Neural progenitor cell (in vitro differentiated cells): ENCODE measurements around the gene HSPB3. TPM values are rescaled to one million over a fixed set of nuclear protein-coding genes. Genes with fewer than 3 reads are reported as not detected.

Source experiments
- DNase-seq: peaks from one replicate; pipeline ENCODE4 v3.0.0-alpha.2; 2016; ENCODE audit warnings: low spot score
- H2AFZ ChIP-seq: fragments of 200-600 bp; sonication (generic); replicated peaks from 2 replicates; pipeline ENCODE4 v1.6.1; 2016; ENCODE audit warnings: antibody characterized with exemption
- H3F3A ChIP-seq: fragments of 200-600 bp; sonication (generic); 2 replicates; pipeline ENCODE4 v1.6.1; 2016; ENCODE audit warnings: antibody characterized with exemption, low read depth
- H3K27ac ChIP-seq: fragments of 200-600 bp; sonication (generic); 2 replicates; pipeline ENCODE4 v1.5.1; 2016; ENCODE audit warnings: mild to moderate bottlenecking
- H3K27me3 ChIP-seq: fragments of 200-600 bp; sonication (generic); 2 replicates; pipeline ENCODE4 v1.6.1; 2016; ENCODE audit warnings: mild to moderate bottlenecking, moderate library complexity
- H3K36me3 ChIP-seq: fragments of 200-600 bp; sonication (generic); 2 replicates; pipeline ENCODE4 v1.5.1; 2016
- H3K4me1 ChIP-seq: fragments of 200-600 bp; sonication (generic); 2 replicates; pipeline ENCODE4 v1.6.1; 2016; ENCODE audit warnings: mixed run types
- H3K4me2 ChIP-seq: fragments of 200-600 bp; sonication (generic); 2 replicates; pipeline ENCODE4 v1.6.1; 2016
- H3K4me3 ChIP-seq: fragments of 200-600 bp; sonication (generic); 2 replicates; pipeline ENCODE4 v1.5.1; 2016
- H3K79me2 ChIP-seq: fragments of 200-600 bp; sonication (generic); 2 replicates; pipeline ENCODE4 v1.6.1; 2016; ENCODE audit warnings: low read depth
- H3K9ac ChIP-seq: fragments of 200-600 bp; sonication (generic); 2 replicates; pipeline ENCODE4 v1.6.1; 2016
- H3K9me3 ChIP-seq: fragments of 200-600 bp; sonication (generic); 2 replicates; pipeline ENCODE4 v1.5.1; 2016; ENCODE audit warnings: low read depth
- H4K20me1 ChIP-seq: fragments of 200-600 bp; sonication (generic); 2 replicates; pipeline ENCODE4 v1.6.1; 2016; ENCODE audit warnings: low read depth
- H3K27ac Mint-ChIP-seq: 3 replicates; pipeline ENCODE4 v1.8.0; 2021; ENCODE audit warnings: mixed read lengths
- H3K27me3 Mint-ChIP-seq: 2 replicates; pipeline ENCODE4 v1.8.0; 2022; ENCODE audit warnings: low read depth, mild to moderate bottlenecking, inconsistent platforms, moderate library complexity, mixed read lengths; ENCODE audit not compliant: insufficient read depth
- H3K36me3 Mint-ChIP-seq: 3 replicates; pipeline ENCODE4 v1.8.0; 2021; ENCODE audit warnings: mixed read lengths
- H3K4me1 Mint-ChIP-seq: 3 replicates; pipeline ENCODE4 v1.8.0; 2021; ENCODE audit warnings: mixed read lengths
- H3K4me3 Mint-ChIP-seq: 3 replicates; pipeline ENCODE4 v1.8.0; 2021; ENCODE audit warnings: mild to moderate bottlenecking, moderate library complexity, mixed read lengths
- H3K9me3 Mint-ChIP-seq: 3 replicates; pipeline ENCODE4 v1.8.0; 2020; ENCODE audit warnings: mixed read lengths
- EZH2 ChIP-seq: fragments of 200-600 bp; sonication (generic); IDR thresholded peaks from 2 replicates; pipeline ENCODE4 v1.6.1; 2017; ENCODE audit warnings: antibody characterized with exemption, mild to moderate bottlenecking, moderate library complexity
- EZH2phosphoT487 ChIP-seq: fragments of 200-600 bp; sonication (generic); IDR thresholded peaks from 2 replicates; pipeline ENCODE4 v1.6.1; 2017; ENCODE audit warnings: antibody characterized with exemption
- total RNA-seq: library from RNA; depleted of rRNA; stranded (reverse); fragments of >200 nt; gene quantifications from 2 replicates; pipeline ENCODE4 v1.2.3, GENCODE V29; 2015; ENCODE audit warnings: low replicate concordance
- TF ChIP-seq, protein P1 (sequence below): fragments of 200-600 bp; sonication (generic); IDR thresholded peaks from 2 replicates; pipeline ENCODE4 v1.5.1; 2017; ENCODE audit warnings: antibody characterized with exemption, mild to moderate bottlenecking

Gene HSPB3
- total RNA-seq, 1 donor from 2014 or later = not detected

DNA sequence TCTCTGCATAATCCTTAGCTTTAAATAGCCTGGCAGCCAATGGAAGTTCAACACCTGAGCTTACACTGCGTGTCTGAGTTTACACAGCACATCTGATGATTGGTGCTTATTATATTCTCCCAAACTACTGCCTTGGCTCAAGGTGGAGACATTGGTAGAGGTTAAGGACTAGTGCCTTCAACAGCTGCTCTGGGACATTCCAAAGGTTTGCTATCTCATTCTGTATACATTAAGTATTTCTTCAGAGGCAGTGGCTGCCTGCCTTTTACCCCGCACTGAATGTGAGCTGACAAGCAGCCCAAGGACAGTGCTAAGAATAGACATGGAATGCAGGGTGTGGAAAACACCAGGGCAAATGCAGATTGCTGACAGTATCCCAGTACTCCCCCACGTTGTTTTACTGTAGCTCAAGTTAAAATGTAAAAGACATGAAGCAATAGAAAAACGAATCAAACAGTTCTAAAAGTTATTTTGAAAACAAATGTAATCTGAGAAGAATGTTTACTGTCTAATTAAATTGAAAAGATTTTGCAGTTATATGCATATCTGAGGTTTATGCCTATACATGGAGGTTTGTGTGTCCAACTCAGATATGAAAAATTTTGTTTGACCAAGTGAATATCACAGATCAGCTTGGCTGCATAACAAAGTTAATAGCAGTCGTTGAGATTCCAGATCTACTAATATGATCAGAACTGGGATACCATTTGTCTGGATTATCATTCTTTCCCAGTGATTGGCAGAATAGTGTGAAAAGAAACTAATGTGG is 1.8 kb downstream of the HSPB3 start:
- Mint-ChIP-seq H3K27me3 (no peaks in the 10 kb centered on the region), H3K36me3 (no peaks in the 10 kb centered on the region), H3K4me3 (no peak overlapping the region), H3K27ac (no peak overlapping the region), H3K9me3 (peaks cover 10% of the 10 kb centered on the region), H3K4me1 (peaks cover 28% of the 10 kb centered on the region)
- TF ChIP-seq, protein P1, sequence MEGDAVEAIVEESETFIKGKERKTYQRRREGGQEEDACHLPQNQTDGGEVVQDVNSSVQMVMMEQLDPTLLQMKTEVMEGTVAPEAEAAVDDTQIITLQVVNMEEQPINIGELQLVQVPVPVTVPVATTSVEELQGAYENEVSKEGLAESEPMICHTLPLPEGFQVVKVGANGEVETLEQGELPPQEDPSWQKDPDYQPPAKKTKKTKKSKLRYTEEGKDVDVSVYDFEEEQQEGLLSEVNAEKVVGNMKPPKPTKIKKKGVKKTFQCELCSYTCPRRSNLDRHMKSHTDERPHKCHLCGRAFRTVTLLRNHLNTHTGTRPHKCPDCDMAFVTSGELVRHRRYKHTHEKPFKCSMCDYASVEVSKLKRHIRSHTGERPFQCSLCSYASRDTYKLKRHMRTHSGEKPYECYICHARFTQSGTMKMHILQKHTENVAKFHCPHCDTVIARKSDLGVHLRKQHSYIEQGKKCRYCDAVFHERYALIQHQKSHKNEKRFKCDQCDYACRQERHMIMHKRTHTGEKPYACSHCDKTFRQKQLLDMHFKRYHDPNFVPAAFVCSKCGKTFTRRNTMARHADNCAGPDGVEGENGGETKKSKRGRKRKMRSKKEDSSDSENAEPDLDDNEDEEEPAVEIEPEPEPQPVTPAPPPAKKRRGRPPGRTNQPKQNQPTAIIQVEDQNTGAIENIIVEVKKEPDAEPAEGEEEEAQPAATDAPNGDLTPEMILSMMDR = no peak
- TF ChIP-seq EZH2 (no peak), EZH2phosphoT487 (no peak)
- H3K9me3 ChIP-seq = no peaks in the 10 kb centered on the region
- H3K9ac ChIP-seq = no peak overlapping the region
- no peak overlapping the region for H3K27ac ChIP-seq
- no peak for DNase-seq
- H4K20me1 ChIP-seq = no peaks in the 10 kb centered on the region
- no peaks in the 10 kb centered on the region for H3K79me2 ChIP-seq
- H3F3A ChIP-seq = no peaks in the 10 kb centered on the region
- H2AFZ ChIP-seq = no peak overlapping the region
- peaks cover 4% of the 10 kb centered on the region for H3K4me1 ChIP-seq
- H3K4me3 ChIP-seq = no peak overlapping the region
- no peak overlapping the region for H3K4me2 ChIP-seq
- no peaks in the 10 kb centered on the region for H3K36me3 ChIP-seq
- no peaks in the 10 kb centered on the region for H3K27me3 ChIP-seq

DNA sequence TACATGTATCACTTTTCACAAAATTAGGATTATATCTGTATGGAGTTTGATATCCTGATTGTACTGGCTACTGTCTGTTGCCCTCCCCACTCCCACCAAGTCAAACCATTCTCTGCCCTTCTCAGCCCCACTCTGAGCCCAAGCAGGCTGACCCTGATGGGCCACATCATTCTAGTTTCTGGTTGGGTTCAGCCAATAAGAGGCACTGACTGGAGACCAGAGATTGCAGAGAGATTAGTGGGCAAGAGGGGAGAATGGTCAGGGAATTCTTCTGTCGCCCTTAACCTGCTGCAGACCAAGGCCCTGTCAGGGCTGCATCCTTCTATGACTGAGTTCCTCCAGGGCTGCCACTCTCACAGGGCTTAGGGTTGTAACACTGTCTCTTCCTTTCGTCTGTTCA is 2.7 kb downstream of the HSPB3 start:
- no peak overlapping the region for H3K4me2 ChIP-seq
- TF ChIP-seq EZH2phosphoT487 (no peak), EZH2 (no peak)
- TF ChIP-seq, protein P1 = no peak
- H3K36me3 ChIP-seq = no peaks in the 10 kb centered on the region
- no peaks in the 10 kb centered on the region for H3F3A ChIP-seq
- no peak overlapping the region for H2AFZ ChIP-seq
- H4K20me1 ChIP-seq = no peaks in the 10 kb centered on the region
- Mint-ChIP-seq H3K4me1 (peaks cover 28% of the 10 kb centered on the region), H3K27ac (no peak overlapping the region), H3K4me3 (no peak overlapping the region), H3K27me3 (no peaks in the 10 kb centered on the region), H3K9me3 (peaks cover 13% of the 10 kb centered on the region), H3K36me3 (no peaks in the 10 kb centered on the region)
- no peak for DNase-seq
- no peak overlapping the region for H3K27ac ChIP-seq
- H3K9me3 ChIP-seq = no peaks in the 10 kb centered on the region
- no peaks in the 10 kb centered on the region for H3K27me3 ChIP-seq
- no peaks in the 10 kb centered on the region for H3K79me2 ChIP-seq
- peaks cover 4% of the 10 kb centered on the region for H3K4me1 ChIP-seq
- H3K4me3 ChIP-seq = no peak overlapping the region
- no peak overlapping the region for H3K9ac ChIP-seq

DNA sequence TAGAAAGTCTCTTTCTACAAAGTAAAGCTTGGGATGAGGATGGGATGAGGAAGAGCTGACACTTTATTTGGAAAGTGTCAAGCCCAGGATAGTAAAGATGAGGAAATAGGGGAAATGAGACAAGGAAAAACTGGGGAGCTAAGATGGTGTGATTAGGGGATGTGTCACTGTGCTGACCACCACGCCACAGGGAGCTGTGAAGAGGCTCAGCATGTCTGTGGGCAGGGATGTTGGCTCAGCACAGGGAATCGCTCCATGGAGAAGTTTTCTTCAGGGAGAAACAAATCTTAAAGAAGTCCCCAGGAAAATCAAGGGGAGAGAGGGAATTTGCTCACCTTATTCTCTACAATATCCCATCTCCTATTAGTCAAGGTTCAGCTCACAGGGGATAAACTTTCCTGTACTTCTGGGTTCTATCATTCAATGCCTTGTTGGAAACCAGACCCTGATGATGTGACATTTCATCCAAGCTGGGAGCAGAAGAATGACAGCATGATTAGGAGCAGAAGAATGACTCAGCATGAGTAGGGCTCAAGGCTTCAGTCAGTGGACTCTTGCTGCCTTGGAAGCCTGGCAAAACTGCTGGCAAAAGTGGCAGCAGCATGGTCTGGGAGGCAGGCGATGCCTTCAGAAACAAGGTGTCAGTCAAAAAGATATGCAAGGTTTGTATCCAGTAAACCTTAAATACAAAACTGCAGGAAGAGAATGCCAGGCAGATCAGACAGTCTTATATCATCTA is 4.9 kb downstream of the HSPB3 start:
- DNase-seq = no peak
- H3K4me3 Mint-ChIP-seq = no peak overlapping the region
- no peak overlapping the region for H3K27ac ChIP-seq
- no peaks in the 10 kb centered on the region for H3K27me3 Mint-ChIP-seq
- H3K9ac ChIP-seq = no peak overlapping the region
- H3K36me3 ChIP-seq = no peaks in the 10 kb centered on the region
- no peaks in the 10 kb centered on the region for H4K20me1 ChIP-seq
- TF ChIP-seq EZH2phosphoT487 = no peak
- TF ChIP-seq EZH2 = no peak
- TF ChIP-seq, protein P1 = no peak
- no peak overlapping the region for H3K4me2 ChIP-seq
- no peaks in the 10 kb centered on the region for H3K27me3 ChIP-seq
- no peak overlapping the region for H2AFZ ChIP-seq
- no peaks in the 10 kb centered on the region for H3F3A ChIP-seq
- no peaks in the 10 kb centered on the region for H3K9me3 ChIP-seq
- H3K36me3 Mint-ChIP-seq = no peaks in the 10 kb centered on the region
- H3K27ac Mint-ChIP-seq = peak overlapping the region; percentile 59
- peaks cover 13% of the 10 kb centered on the region for H3K9me3 Mint-ChIP-seq
- H3K79me2 ChIP-seq = no peaks in the 10 kb centered on the region
- no peak overlapping the region for H3K4me3 ChIP-seq
- H3K4me1 Mint-ChIP-seq = peaks cover 28% of the 10 kb centered on the region
- peaks cover 4% of the 10 kb centered on the region for H3K4me1 ChIP-seq
